Keratinocyte (primary cell): ENCODE measurements around the gene CEBPZ. TPM values are rescaled to one million over a fixed set of nuclear protein-coding genes. Genes with fewer than 3 reads are reported as not detected.

Experiments
- DNase-seq: peaks from one replicate; pipeline ENCODE4 v3.0.0-alpha.2; 2011; ENCODE audit warnings: low read depth, missing footprints, low spot score
- FAIRE-seq: peaks from 2 replicates; lab custom pipeline; 2011; peaks lifted over from hg19 to GRCh38; lab: Jason Lieb, UNC
- H2AFZ ChIP-seq: 2 replicates; pipeline ENCODE4 v1.6.0; 2012; ENCODE audit warnings: low read length, control low read depth, inconsistent platforms; ENCODE audit not compliant: control insufficient read depth
- H3K27ac ChIP-seq: 2 replicates; pipeline ENCODE4 v1.5.1; 2011; ENCODE audit warnings: low read length; ENCODE audit not compliant: control insufficient read depth, insufficient read depth
- H3K27me3 ChIP-seq: 3 replicates; pipeline ENCODE4 v1.6.0; 2011; ENCODE audit warnings: low read length; ENCODE audit not compliant: control insufficient read depth, insufficient read depth; ENCODE audit errors: extremely low read depth
- H3K36me3 ChIP-seq, 2 experiments: 2 replicates in 1 of 2; 3 replicates in 1 of 2; pipeline ENCODE4 v1.5.1; 2011; ENCODE audit warnings: low read length in 2 of 2, mild to moderate bottlenecking in 1 of 2; ENCODE audit not compliant: control insufficient read depth in 2 of 2, insufficient read depth in 2 of 2; ENCODE audit errors: extremely low read depth in 1 of 2
- H3K4me1 ChIP-seq: 3 replicates; pipeline ENCODE4 v1.5.1; 2011; ENCODE audit warnings: low read length; ENCODE audit not compliant: control insufficient read depth, insufficient read depth; ENCODE audit errors: extremely low read depth
- H3K4me2 ChIP-seq: 3 replicates; pipeline ENCODE4 v1.6.0; 2011; ENCODE audit warnings: low read depth, low read length; ENCODE audit not compliant: control insufficient read depth, insufficient read depth; ENCODE audit errors: extremely low read depth
- H3K4me3 ChIP-seq, 3 experiments: fragments of 200-600 bp in 1 of 3; sonication (generic) in 1 of 3; 2 replicates in 2 of 3; 3 replicates in 1 of 3; pipeline ENCODE4 v1.5.1; 2011 to 2016; ENCODE audit warnings: low read length in 3 of 3, mild to moderate bottlenecking in 3 of 3, control low read depth in 2 of 3, inconsistent platforms in 1 of 3, low read depth in 1 of 3, mixed read lengths in 1 of 3, mixed run types in 1 of 3, moderate library complexity in 1 of 3; ENCODE audit not compliant: control insufficient read depth in 2 of 3, insufficient read depth in 2 of 3; ENCODE audit errors: extremely low read depth in 1 of 3
- H3K79me2 ChIP-seq: 2 replicates; pipeline ENCODE4 v1.6.0; 2012; ENCODE audit warnings: low read length; ENCODE audit not compliant: control insufficient read depth, insufficient read depth
- H3K9ac ChIP-seq: 3 replicates; pipeline ENCODE4 v1.6.0; 2011; ENCODE audit warnings: low read length; ENCODE audit not compliant: control insufficient read depth, insufficient read depth; ENCODE audit errors: extremely low read depth
- H3K9me1 ChIP-seq: 3 replicates; pipeline ENCODE4 v1.6.0; 2011; ENCODE audit warnings: low read length; ENCODE audit not compliant: control insufficient read depth, insufficient read depth; ENCODE audit errors: extremely low read depth
- H3K9me3 ChIP-seq: 2 replicates; pipeline ENCODE4 v1.5.1; 2012; ENCODE audit warnings: low read depth, low read length; ENCODE audit not compliant: control insufficient read depth
- H4K20me1 ChIP-seq: 3 replicates; pipeline ENCODE4 v1.6.0; 2011; ENCODE audit warnings: low read length; ENCODE audit not compliant: control insufficient read depth, insufficient read depth; ENCODE audit errors: extremely low read depth
- EZH2 ChIP-seq: IDR thresholded peaks from one replicate; pipeline ENCODE4 v1.6.1; 2012; ENCODE audit warnings: inconsistent platforms, mild to moderate bottlenecking, low read length, moderate library complexity
- dilution Hi-C: fragments of 300-500 bp; cut with MboI; formaldehyde crosslinking; loops from one replicate; pipeline ENCODE4 v1.7.0; 2020; ENCODE audit warnings: low sequenced_read_pairs; ENCODE audit not compliant: extremely low pct_ligation_motif_present
- polyA plus RNA-seq, 5 experiments: library from polyadenylated mRNA; depleted of rRNA in 3 of 5; stranded (reverse) in 3 of 5; stranded (forward) in 1 of 5; unstranded in 1 of 5; fragments of >200 nt; gene quantifications; 1 replicate in 1 of 5; 2 replicates in 3 of 5; 3 replicates in 1 of 5; pipeline versions ENCODE4 v1.2.1 to v1.2.3, GENCODE V29; 2011 to 2012; ENCODE audit warnings: missing spikeins in 2 of 5, low read depth in 1 of 5, low replicate concordance in 1 of 5
- TF ChIP-seq, protein P1 (sequence below), 3 experiments: IDR thresholded peaks in 1 of 3; conservative IDR thresholded peaks in 1 of 3; optimal IDR thresholded peaks in 1 of 3; 2 replicates in 2 of 3; 3 replicates in 1 of 3; pipeline versions ENCODE3 to v1.5.1; 2011; ENCODE audit warnings: low read length in 3 of 3, mild to moderate bottlenecking in 3 of 3, moderate library complexity in 2 of 3, control low read depth in 1 of 3, inconsistent platforms in 1 of 3; ENCODE audit not compliant: insufficient read depth in 2 of 3; ENCODE audit errors: extremely low read depth in 1 of 3

The CEBPZ gene
- polyA plus RNA-seq, 1 donor (not counting 4 experiments of a cell fraction or from before 2014, with no cell fraction given) = 33.8 TPM

DNA sequence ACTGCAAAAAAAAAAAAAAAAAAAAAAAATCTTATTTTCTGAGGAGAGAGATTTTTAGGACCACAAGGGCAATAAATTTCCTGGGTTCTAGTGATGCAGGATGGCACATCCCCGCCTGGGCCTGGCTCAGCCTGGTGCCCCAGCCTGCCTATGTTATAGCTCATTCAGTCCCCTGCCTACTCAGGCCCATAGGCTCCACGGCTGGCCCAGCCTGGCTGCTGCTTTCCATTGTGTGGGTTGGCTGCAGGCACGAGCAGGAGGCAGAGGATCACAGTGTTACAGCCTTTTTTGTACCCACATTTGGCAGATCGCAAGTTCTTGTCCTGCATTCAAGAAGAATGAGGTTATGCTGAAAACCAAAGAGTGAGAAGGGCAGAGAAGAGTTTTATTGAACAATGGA lies 40.1 kb downstream of the CEBPZ start:
- Histone ChIP-seq H3K9me3 (no peaks in the 10 kb centered on the region), H3K27me3 (no peaks in the 10 kb centered on the region), H3K79me2 (no peaks in the 10 kb centered on the region), H3K9ac (no peak overlapping the region), H3K27ac (no peak overlapping the region), H3K4me3 (no peak overlapping the region), H3K36me3 (no peaks in the 10 kb centered on the region), H3K9me1 (no peaks in the 10 kb centered on the region), H3K4me1 (peaks cover 17% of the 10 kb centered on the region), H3K4me2 (no peak overlapping the region), H2AFZ (no peak overlapping the region), H4K20me1 (no peaks in the 10 kb centered on the region)
- FAIRE-seq (no peak), DNase-seq (no peak)
- TF ChIP-seq, protein P1, sequence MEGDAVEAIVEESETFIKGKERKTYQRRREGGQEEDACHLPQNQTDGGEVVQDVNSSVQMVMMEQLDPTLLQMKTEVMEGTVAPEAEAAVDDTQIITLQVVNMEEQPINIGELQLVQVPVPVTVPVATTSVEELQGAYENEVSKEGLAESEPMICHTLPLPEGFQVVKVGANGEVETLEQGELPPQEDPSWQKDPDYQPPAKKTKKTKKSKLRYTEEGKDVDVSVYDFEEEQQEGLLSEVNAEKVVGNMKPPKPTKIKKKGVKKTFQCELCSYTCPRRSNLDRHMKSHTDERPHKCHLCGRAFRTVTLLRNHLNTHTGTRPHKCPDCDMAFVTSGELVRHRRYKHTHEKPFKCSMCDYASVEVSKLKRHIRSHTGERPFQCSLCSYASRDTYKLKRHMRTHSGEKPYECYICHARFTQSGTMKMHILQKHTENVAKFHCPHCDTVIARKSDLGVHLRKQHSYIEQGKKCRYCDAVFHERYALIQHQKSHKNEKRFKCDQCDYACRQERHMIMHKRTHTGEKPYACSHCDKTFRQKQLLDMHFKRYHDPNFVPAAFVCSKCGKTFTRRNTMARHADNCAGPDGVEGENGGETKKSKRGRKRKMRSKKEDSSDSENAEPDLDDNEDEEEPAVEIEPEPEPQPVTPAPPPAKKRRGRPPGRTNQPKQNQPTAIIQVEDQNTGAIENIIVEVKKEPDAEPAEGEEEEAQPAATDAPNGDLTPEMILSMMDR (optimal IDR thresholded peaks at IDR 0.05 in 1 of 3, IDR thresholded peaks at IDR 0.05 in 1 of 3, conservative IDR thresholded peaks at IDR 0.05 in 1 of 3; ENCODE audit: extremely low read depth in 1 of 3, insufficient read depth in 2 of 3, low read length in 3 of 3) = no peak
- TF ChIP-seq EZH2 = no peak
- dilution Hi-C loops = no loop called here

DNA sequence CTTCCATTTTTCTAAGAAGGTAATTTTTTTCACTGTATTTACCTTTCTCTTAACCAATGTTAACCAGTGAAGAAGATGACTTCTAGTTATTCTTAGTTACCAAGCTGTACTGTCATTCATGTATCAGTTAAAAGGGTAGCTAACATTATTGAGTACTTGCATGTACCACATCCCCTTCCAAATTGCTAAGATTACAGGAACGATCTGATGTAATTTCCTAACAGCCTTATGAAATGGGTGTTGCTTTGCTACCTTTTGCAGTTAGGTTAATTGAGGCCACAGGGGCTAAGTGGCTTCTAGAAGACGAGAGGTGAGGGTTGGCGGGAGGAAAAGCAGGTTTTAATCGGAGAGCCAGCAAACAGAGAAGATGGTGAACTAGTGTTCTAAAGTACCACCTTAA lies 41.1 kb downstream of the CEBPZ start:
- FAIRE-seq (no peak), DNase-seq (no peak)
- Histone ChIP-seq H3K4me1 (peaks cover 15% of the 10 kb centered on the region), H3K9me3 (no peaks in the 10 kb centered on the region), H3K36me3 (no peaks in the 10 kb centered on the region), H3K9me1 (no peaks in the 10 kb centered on the region), H3K4me3 (no peak overlapping the region), H3K27me3 (no peaks in the 10 kb centered on the region), H3K27ac (peak overlapping the region; percentile 58), H3K9ac (no peak overlapping the region), H3K4me2 (peak overlapping the region; percentile 33), H2AFZ (peak overlapping the region; percentile 51), H3K79me2 (no peaks in the 10 kb centered on the region), H4K20me1 (no peaks in the 10 kb centered on the region)
- no peak for TF ChIP-seq EZH2
- TF ChIP-seq, protein P1 (optimal IDR thresholded peaks at IDR 0.05 in 1 of 3, IDR thresholded peaks at IDR 0.05 in 1 of 3, conservative IDR thresholded peaks at IDR 0.05 in 1 of 3; ENCODE audit: extremely low read depth in 1 of 3, insufficient read depth in 2 of 3, low read length in 3 of 3) = no peak
- dilution Hi-C loops = no loop called here
